ENCODE measurements around the gene ETV3L.
"Not testable (repeated sequence)": the region's sequence is repeated elsewhere in the genome, so short reads cannot be mapped to it uniquely, and the experiment has no call there.

ETV3L gene

GRCh38 chr1:157069601-157070000 is 30.0 kb downstream of the ETV3L start:
- no peak for DNase-seq

- DNase-seq, result not testable (repeated sequence)
Observed at GRCh38 chr1:157059241-157059640, 40.4 kb downstream of the ETV3L start.

GRCh38 chr1:157056269-157056668 is 43.3 kb downstream of the ETV3L start:
- no peak for DNase-seq

- DNase-seq, result not testable (repeated sequence)
Observed at GRCh38 chr1:157055729-157056128, 43.9 kb downstream of the ETV3L start.

- DNase-seq, result no peak
Observed at GRCh38 chr1:157050836-157051235, 48.8 kb downstream of the ETV3L start.

GRCh38 chr1:157047062-157047410 is 52.6 kb downstream of the ETV3L start:
- no peak for DNase-seq

GRCh38 chr1:157045250-157046218 is 54.1 kb downstream of the ETV3L start, which contains the start of gene ARHGEF11:
Gene ARHGEF11 (minus strand): TSS chr1:157045742. CDS start chr1:157044330, 1,412 bp downstream.
- peak; percentile 66 for DNase-seq

- DNase-seq, result no peak
Observed at GRCh38 chr1:157044326-157044725, 55.3 kb downstream of the ETV3L start.

- DNase-seq, result no peak
Observed at GRCh38 chr1:157043685-157044084, 55.9 kb downstream of the ETV3L start.

- DNase-seq, result no peak
Observed at GRCh38 chr1:157042846-157043245, 56.8 kb downstream of the ETV3L start.

All from NCI-H2171 treated with DMSO at 0.1 percent for 48 hours (cell line).